Measurements from ENCODE around the gene PPCS. TPM values are rescaled to one million over a fixed set of nuclear protein-coding genes. Genes with fewer than 3 reads are reported as not detected.

Gene PPCS
- total RNA-seq, 1 donor from 2014 or later: 41.7 TPM

DNA sequence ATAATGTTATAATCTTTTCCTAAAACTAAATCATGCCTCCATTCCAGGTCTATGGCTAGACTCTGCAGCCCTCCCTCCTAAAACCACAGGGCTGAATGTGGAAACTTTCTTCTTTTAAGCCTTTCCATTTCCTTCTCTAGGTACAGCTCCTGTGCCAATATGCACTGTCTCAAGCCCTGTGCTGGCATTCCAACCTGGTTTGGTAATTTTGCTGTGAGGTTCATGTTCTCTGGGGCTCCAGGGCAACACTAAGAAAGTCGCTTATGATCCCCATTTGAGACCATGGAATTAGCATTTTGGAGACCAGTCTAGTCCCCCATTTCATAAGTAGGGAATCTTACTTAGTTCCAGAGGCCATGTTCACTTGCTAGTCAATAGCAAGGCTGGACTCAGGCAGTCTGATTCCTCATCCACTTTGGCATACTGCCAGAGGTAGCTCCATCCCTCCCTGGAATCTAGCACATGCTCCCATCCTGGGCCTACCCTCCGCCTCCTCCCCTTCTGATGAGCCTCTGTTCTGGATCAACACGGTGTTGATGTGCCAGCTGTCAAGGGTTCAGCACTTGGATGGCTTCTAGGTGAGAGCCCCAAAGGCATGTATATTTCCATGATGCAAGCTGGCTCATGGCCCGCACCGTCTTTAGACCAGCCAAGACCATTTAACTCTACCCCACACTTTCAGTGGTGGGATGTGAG lies 37.1 kb upstream of the PPCS start:
- H3K36me3 Mint-ChIP-seq (ENCODE audit: unreplicated experiment): no peaks in the 10 kb centered on the region
- H3K4me1 Mint-ChIP-seq (ENCODE audit: unreplicated experiment): no peaks in the 10 kb centered on the region
- peaks cover 28% of the 10 kb centered on the region for H3K27me3 Mint-ChIP-seq (ENCODE audit: unreplicated experiment)
- H3K4me3 Mint-ChIP-seq (ENCODE audit: unreplicated experiment): no peak overlapping the region
- no peaks in the 10 kb centered on the region for H3K9me3 Mint-ChIP-seq (ENCODE audit: unreplicated experiment)
- TF ChIP-seq, protein P1, sequence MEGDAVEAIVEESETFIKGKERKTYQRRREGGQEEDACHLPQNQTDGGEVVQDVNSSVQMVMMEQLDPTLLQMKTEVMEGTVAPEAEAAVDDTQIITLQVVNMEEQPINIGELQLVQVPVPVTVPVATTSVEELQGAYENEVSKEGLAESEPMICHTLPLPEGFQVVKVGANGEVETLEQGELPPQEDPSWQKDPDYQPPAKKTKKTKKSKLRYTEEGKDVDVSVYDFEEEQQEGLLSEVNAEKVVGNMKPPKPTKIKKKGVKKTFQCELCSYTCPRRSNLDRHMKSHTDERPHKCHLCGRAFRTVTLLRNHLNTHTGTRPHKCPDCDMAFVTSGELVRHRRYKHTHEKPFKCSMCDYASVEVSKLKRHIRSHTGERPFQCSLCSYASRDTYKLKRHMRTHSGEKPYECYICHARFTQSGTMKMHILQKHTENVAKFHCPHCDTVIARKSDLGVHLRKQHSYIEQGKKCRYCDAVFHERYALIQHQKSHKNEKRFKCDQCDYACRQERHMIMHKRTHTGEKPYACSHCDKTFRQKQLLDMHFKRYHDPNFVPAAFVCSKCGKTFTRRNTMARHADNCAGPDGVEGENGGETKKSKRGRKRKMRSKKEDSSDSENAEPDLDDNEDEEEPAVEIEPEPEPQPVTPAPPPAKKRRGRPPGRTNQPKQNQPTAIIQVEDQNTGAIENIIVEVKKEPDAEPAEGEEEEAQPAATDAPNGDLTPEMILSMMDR (IDR thresholded peaks at IDR 0.05): no peak
- no peak for DNase-seq (ENCODE audit: extremely low spot score, unreplicated experiment)
- H3K27ac Mint-ChIP-seq (ENCODE audit: unreplicated experiment): no peak overlapping the region

DNA sequence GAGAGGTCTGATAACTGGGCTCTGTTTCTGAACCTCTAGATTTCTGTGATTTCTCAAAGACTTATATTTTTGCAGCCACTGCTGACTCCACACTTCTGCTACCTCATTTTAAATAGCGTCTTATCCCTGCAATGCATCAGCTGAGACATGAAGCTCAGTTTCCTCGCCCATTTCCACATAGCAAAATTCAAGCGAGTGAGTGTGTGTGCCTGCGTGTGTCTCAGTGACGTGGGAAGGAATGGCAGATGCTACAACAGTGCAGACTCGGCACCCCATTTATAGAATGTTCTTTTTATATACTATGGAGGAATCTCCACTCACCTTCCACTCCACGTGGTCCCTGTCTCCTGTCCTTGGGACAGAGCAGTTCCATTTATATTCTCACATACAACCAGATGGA lies 36.2 kb upstream of the PPCS start:
- Mint-ChIP-seq H3K9me3 (ENCODE audit: unreplicated experiment) (no peaks in the 10 kb centered on the region), H3K4me3 (ENCODE audit: unreplicated experiment) (no peak overlapping the region), H3K27ac (ENCODE audit: unreplicated experiment) (no peak overlapping the region), H3K36me3 (ENCODE audit: unreplicated experiment) (no peaks in the 10 kb centered on the region), H3K27me3 (ENCODE audit: unreplicated experiment) (peaks cover 35% of the 10 kb centered on the region), H3K4me1 (ENCODE audit: unreplicated experiment) (no peaks in the 10 kb centered on the region)
- DNase-seq (ENCODE audit: extremely low spot score, unreplicated experiment): no peak
- TF ChIP-seq, protein P1 (IDR thresholded peaks at IDR 0.05): no peak

DNA sequence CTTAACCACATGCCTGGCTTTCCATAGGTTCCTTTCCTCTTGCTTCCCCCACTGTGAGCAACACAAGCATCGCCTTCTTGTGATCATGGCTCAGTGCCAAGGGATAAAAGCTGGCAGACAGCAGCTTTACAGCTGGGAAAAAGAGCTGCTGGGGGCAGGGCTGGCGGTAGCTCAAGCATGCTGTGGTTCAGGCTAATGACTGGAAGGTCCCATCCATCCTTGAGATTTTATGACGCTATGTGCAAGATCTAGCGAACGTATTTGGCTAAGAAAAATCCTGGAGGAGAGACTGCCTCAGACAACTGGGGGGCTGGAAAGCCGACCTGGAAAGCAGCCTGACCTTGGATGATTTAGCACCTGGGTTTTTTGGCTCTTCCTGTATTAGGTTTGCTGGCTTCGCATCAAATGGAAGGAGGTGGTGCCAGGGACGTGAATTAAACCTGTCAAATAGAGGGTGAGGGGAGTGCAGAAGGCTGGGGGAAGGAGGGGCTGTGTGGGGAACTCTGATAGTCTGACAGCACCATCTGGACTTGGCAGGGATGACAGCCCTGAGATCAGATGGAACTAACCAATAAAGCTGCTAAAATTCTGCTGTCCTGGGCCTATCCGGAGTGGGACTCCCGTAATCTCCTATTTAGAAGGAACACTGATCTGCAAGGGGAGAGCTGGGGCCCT lies 35.3 kb upstream of the PPCS start:
- Mint-ChIP-seq H3K4me1 (ENCODE audit: unreplicated experiment) (no peaks in the 10 kb centered on the region), H3K4me3 (ENCODE audit: unreplicated experiment) (no peak overlapping the region), H3K27me3 (ENCODE audit: unreplicated experiment) (peaks cover 34% of the 10 kb centered on the region), H3K36me3 (ENCODE audit: unreplicated experiment) (no peaks in the 10 kb centered on the region), H3K9me3 (ENCODE audit: unreplicated experiment) (no peaks in the 10 kb centered on the region), H3K27ac (ENCODE audit: unreplicated experiment) (no peak overlapping the region)
- TF ChIP-seq, protein P1 (IDR thresholded peaks at IDR 0.05): no peak
- DNase-seq (ENCODE audit: extremely low spot score, unreplicated experiment): no peak

DNA sequence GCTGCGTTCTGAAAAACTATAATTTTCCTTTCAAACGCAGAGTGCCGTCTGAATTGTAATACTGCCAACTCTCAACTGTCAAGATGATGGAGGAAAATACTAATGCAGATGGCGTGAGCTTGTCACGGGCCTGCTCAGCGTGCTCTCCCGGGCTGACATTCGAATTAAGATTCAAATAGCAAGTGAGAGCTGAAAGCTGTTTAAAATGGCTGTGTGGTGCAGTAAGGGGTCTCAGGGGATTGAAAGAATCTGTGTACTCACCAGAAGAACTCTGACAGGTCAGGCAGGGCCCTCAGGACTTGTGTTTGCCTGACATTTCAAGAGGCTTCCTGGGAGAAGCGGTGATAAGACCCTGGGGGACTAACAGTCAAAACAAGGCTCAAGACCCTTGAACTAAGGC lies 33.6 kb upstream of the PPCS start:
- TF ChIP-seq, protein P1 (IDR thresholded peaks at IDR 0.05): no peak
- no peaks in the 10 kb centered on the region for H3K9me3 Mint-ChIP-seq (ENCODE audit: unreplicated experiment)
- no peak overlapping the region for H3K27ac Mint-ChIP-seq (ENCODE audit: unreplicated experiment)
- H3K36me3 Mint-ChIP-seq (ENCODE audit: unreplicated experiment): no peaks in the 10 kb centered on the region
- H3K4me3 Mint-ChIP-seq (ENCODE audit: unreplicated experiment): no peak overlapping the region
- no peaks in the 10 kb centered on the region for H3K4me1 Mint-ChIP-seq (ENCODE audit: unreplicated experiment)
- no peak for DNase-seq (ENCODE audit: extremely low spot score, unreplicated experiment)
- peaks cover 30% of the 10 kb centered on the region for H3K27me3 Mint-ChIP-seq (ENCODE audit: unreplicated experiment)

DNA sequence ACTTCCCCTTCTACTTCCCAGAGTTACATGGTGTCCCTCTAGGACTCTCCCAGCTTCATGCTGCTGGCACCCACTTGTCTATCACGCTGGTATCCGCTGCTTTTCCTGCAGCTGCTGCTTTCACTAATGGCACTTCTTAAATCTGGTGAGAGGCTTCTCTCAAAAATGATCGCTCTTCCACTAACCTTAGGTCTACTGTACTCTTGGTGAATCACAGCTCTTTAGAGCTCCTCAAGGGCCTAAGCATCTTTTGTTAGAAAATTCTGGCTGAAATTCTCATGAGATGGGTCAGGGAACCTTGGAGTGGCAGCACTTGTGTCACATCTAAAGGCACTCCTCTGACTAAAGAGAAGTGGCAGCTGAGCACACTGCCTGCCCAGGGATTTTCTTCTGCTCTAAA lies 32.7 kb upstream of the PPCS start:
- Mint-ChIP-seq H3K27me3 (ENCODE audit: unreplicated experiment) (peaks cover 30% of the 10 kb centered on the region), H3K36me3 (ENCODE audit: unreplicated experiment) (no peaks in the 10 kb centered on the region), H3K4me3 (ENCODE audit: unreplicated experiment) (no peak overlapping the region), H3K9me3 (ENCODE audit: unreplicated experiment) (no peaks in the 10 kb centered on the region), H3K27ac (ENCODE audit: unreplicated experiment) (no peak overlapping the region), H3K4me1 (ENCODE audit: unreplicated experiment) (no peaks in the 10 kb centered on the region)
- TF ChIP-seq, protein P1 (IDR thresholded peaks at IDR 0.05): no peak
- DNase-seq (ENCODE audit: extremely low spot score, unreplicated experiment): no peak
